Endometrial microvascular endothelial cells (primary cell): Measurements from ENCODE around the gene PIGR. TPM values are rescaled to one million over a fixed set of nuclear protein-coding genes. Genes with fewer than 3 reads are reported as not detected.

Experiments used
- in situ Hi-C: cut with HindIII; loops from 2 replicates; pipeline ENCODE4 v1.10.0; 2017; ENCODE audit warnings: low sequenced_read_pairs, low pct_unique_long_range_greater_than_20kb; ENCODE audit errors: inconsistent ontology term
- total RNA-seq: library from RNA; depleted of rRNA; stranded (reverse); fragments of >200 nt; gene quantifications from one replicate; pipeline ENCODE4 v1.2.3, GENCODE V29; 2015; ENCODE audit errors: inconsistent ontology term

PIGR gene
- total RNA-seq, 1 donor from 2014 or later = not detected

- in situ Hi-C loops = no loop called here
Observed at GRCh38 chr1:206898915-206899431, 47.3 kb downstream of the PIGR start.

- in situ Hi-C loops = no loop called here
Observed at GRCh38 chr1:206898089-206898914, 48.0 kb downstream of the PIGR start.

- in situ Hi-C loops = no loop called here
Observed at GRCh38 chr1:206897175-206897574, 49.1 kb downstream of the PIGR start, which contains the start of gene IL24. TSS of gene IL24 (plus strand) at chr1:206897443. CDS start at chr1:206897833, 390 bp downstream.

GRCh38 chr1:206896261-206896660, 50.0 kb downstream of the PIGR start:
- in situ Hi-C loops = no loop called here

- in situ Hi-C loops = no loop called here
Observed at GRCh38 chr1:206895837-206896242, 50.4 kb downstream of the PIGR start.

GRCh38 chr1:206895325-206895724, 50.9 kb downstream of the PIGR start:
- in situ Hi-C loops = no loop called here

- in situ Hi-C loops = no loop called here
Observed at GRCh38 chr1:206893380-206893779, 52.9 kb downstream of the PIGR start.

- in situ Hi-C loops = no loop called here
Observed at GRCh38 chr1:206892351-206892984, 53.8 kb downstream of the PIGR start.

- in situ Hi-C loops = no loop called here
Observed at GRCh38 chr1:206891412-206891811, 54.9 kb downstream of the PIGR start.

- in situ Hi-C loops = no loop called here
Observed at GRCh38 chr1:206890125-206891060, 55.9 kb downstream of the PIGR start.

GRCh38 chr1:206887701-206888100, 58.6 kb downstream of the PIGR start:
- in situ Hi-C loops = no loop called here

- in situ Hi-C loops = no loop called here
Observed at GRCh38 chr1:206886831-206887230, 59.4 kb downstream of the PIGR start.

GRCh38 chr1:206885341-206886060, 60.8 kb downstream of the PIGR start:
- in situ Hi-C loops = no loop called here

- in situ Hi-C loops = no loop called here
Observed at GRCh38 chr1:206883876-206884275, 62.4 kb downstream of the PIGR start.

GRCh38 chr1:206883160-206883559, 63.1 kb downstream of the PIGR start:
- in situ Hi-C loops = no loop called here

GRCh38 chr1:206882555-206882954, 63.7 kb downstream of the PIGR start:
- in situ Hi-C loops = no loop called here

- in situ Hi-C loops = no loop called here
Observed at GRCh38 chr1:206880314-206880713, 66.0 kb downstream of the PIGR start.
